ENCODE measurements around the gene TMEM220.
"Not testable (repeated sequence)": the region's sequence is repeated elsewhere in the genome, so short reads cannot be mapped to it uniquely, and the experiment has no call there.

The TMEM220 gene

DNA sequence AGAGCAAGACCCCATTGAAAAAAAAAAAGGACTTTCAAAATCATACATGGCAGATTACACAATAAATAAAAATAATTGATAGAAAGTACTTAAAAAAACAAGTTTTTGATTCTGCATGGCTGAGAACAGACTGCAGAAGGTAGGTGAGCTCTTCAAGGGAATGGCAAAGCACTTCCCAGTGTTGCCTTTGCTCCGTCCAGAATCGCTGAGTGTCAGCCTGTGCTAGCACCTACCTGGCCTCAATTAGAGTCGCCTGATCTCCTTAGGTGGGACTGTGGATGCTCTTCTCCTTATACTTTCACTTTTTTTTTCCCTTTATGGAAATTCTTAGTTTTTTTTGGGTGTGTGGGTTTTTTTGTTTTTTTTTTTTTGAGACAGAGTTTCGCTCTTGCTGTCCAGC is 6.0 kb upstream of the TMEM220 start:
- H3K36me3 ChIP-seq = no peaks in the 10 kb centered on the region
- H3K9me3 ChIP-seq = no peaks in the 10 kb centered on the region
- TF ChIP-seq, protein P1, sequence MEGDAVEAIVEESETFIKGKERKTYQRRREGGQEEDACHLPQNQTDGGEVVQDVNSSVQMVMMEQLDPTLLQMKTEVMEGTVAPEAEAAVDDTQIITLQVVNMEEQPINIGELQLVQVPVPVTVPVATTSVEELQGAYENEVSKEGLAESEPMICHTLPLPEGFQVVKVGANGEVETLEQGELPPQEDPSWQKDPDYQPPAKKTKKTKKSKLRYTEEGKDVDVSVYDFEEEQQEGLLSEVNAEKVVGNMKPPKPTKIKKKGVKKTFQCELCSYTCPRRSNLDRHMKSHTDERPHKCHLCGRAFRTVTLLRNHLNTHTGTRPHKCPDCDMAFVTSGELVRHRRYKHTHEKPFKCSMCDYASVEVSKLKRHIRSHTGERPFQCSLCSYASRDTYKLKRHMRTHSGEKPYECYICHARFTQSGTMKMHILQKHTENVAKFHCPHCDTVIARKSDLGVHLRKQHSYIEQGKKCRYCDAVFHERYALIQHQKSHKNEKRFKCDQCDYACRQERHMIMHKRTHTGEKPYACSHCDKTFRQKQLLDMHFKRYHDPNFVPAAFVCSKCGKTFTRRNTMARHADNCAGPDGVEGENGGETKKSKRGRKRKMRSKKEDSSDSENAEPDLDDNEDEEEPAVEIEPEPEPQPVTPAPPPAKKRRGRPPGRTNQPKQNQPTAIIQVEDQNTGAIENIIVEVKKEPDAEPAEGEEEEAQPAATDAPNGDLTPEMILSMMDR (IDR thresholded peaks at IDR 0.05) = no peak
- peaks cover 0 to 14% (median 3%) of the 10 kb centered on the region in 4 donors for H3K4me1 ChIP-seq
- H3K27ac ChIP-seq = no peak overlapping the region
- H3K4me3 ChIP-seq = no peak overlapping the region
- no peaks in the 10 kb centered on the region for H3K27me3 ChIP-seq
- DNase-seq = no peak
- intact Hi-C loops (cut with DNase I; ENCODE audit: low total_unique reads) = loop anchor here (2.0 kb wide), 1 partner anchor 109 kb away; no protein-coding TSS in a partner anchor

- Histone ChIP-seq H3K9me3 (no peaks in the 10 kb centered on the region), H3K27me3 (no peaks in the 10 kb centered on the region), H3K4me3 (no peak overlapping the region), H3K27ac (no peak overlapping the region), H3K36me3 (no peaks in the 10 kb centered on the region), H3K4me1 (peaks cover 0 to 16% (median 4%) of the 10 kb centered on the region in 4 donors)
- intact Hi-C loops (cut with DNase I; ENCODE audit: low total_unique reads) = no loop called here
- DNase-seq = no peak
- TF ChIP-seq, protein P1 (IDR thresholded peaks at IDR 0.05) = no peak
Observed at GRCh38 chr17:10735251-10735650, 5.4 kb upstream of the TMEM220 start.

DNA sequence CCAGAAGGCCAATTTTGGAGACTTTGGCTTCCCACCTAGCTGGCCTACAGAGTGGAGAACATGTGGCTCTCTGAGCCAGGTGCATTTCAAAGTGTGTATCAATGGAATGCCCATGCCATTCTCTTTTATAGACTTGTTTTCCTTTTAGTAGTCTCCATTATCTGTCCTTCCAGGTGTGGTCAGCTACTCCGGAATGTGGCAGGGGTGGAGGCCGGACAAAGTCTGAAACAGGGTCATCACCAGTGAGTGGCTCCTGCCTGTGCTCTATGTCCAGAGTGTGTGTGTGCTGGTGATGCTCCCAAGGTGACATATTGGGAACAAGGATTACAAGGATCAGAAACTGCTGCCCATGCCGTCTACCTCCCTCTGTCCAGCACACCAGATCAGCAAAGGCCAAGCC is 3.8 kb upstream of the TMEM220 start:
- Histone ChIP-seq H3K4me3 (no peak overlapping the region), H3K9me3 (no peaks in the 10 kb centered on the region), H3K27ac (no peak overlapping the region), H3K36me3 (no peaks in the 10 kb centered on the region), H3K27me3 (no peaks in the 10 kb centered on the region), H3K4me1 (peaks cover 0 to 21% (median 6%) of the 10 kb centered on the region in 4 donors)
- DNase-seq = no peak
- intact Hi-C loops (cut with DNase I; ENCODE audit: low total_unique reads) = no loop called here
- TF ChIP-seq, protein P1 (IDR thresholded peaks at IDR 0.05) = no peak

GRCh38 chr17:10732121-10732520 is 2.3 kb upstream of the TMEM220 start:
- H3K27ac ChIP-seq; H3K4me3 ChIP-seq; DNase-seq; H3K9me3 ChIP-seq; intact Hi-C loops (cut with DNase I; ENCODE audit: low total_unique reads); H3K27me3 ChIP-seq; H3K36me3 ChIP-seq: not testable (repeated sequence)
- H3K4me1 ChIP-seq = peaks cover 0 to 18% (median 6%) of the 10 kb centered on the region in 4 donors

DNA sequence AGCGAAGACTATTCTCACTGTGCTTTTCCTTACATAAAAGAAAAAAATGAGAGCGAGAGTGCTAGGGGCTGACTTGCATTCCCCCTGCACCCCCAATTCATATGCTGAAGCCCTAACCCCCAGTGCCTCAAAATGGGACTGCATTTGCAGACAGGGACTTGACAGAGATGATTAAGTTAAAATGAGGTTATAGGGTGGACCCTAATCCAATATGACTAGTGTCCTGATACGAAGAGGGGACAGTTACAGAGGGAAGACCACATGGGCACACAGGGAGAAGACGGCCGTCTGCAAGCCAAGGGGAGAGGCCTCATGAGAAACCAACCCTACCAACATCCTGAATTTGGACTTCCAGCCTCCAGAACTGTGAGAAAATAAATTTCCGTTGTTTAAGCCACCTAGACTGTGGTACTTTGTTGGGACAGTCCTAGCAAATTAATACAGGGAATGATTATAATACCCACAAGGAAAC is 1.6 kb upstream of the TMEM220 start:
- intact Hi-C loops (cut with DNase I; ENCODE audit: low total_unique reads) = no loop called here
- DNase-seq = no peak

GRCh38 chr17:10730247-10730646 is 424 bp upstream of the TMEM220 start:
- H3K27me3 ChIP-seq; intact Hi-C loops (cut with DNase I; ENCODE audit: low total_unique reads); H3K9me3 ChIP-seq; DNase-seq: not testable (repeated sequence)
- peak overlapping the region; percentile 88 to 95 for H3K27ac ChIP-seq
- peaks cover 0 to 15% (median 6%) of the 10 kb centered on the region in 4 donors for H3K4me1 ChIP-seq
- H3K36me3 ChIP-seq = peaks cover 0 to 18% (median 5%) of the 10 kb centered on the region in 3 donors
- peak overlapping the region; percentile 68 to 73 for H3K4me3 ChIP-seq

More for the DNA sequence above, 1.6 kb upstream of the TMEM220 start:
- H3K27ac ChIP-seq = peak overlapping the region in 1 of 2 donors; percentile 95
- peaks cover 0 to 6% (median 0%) of the 10 kb centered on the region in 3 donors for H3K36me3 ChIP-seq
- peaks cover 0 to 15% (median 6%) of the 10 kb centered on the region in 4 donors for H3K4me1 ChIP-seq
- H3K4me3 ChIP-seq = no peak overlapping the region
- TF ChIP-seq, protein P1 (IDR thresholded peaks at IDR 0.05) = no peak
- H3K27me3 ChIP-seq = no peaks in the 10 kb centered on the region
- H3K9me3 ChIP-seq = no peaks in the 10 kb centered on the region

All from tibial artery (tissue), 4 donors.